GM19328 (cell line): ENCODE measurements around the gene GRK5.
"Not testable (repeated sequence)": the region's sequence is repeated elsewhere in the genome, so short reads cannot be mapped to it uniquely, and the experiment has no call there.

ENCODE experiments used
- ATAC-seq: cut with Tn5 transposase; IDR thresholded peaks from one replicate; pipeline ENCODE4 v1.9.1; 2021; ENCODE audit warnings: mild to moderate bottlenecking, moderate library complexity; ENCODE audit not compliant: unreplicated experiment

The GRK5 gene

GRCh38 chr10:119221201-119221600 is 13.8 kb downstream of the GRK5 start:
- ATAC-seq: no peak

- no peak for ATAC-seq
Observed at GRCh38 chr10:119221666-119222065, 14.3 kb downstream of the GRK5 start.

- ATAC-seq: no peak
Observed at GRCh38 chr10:119222537-119222936, 15.2 kb downstream of the GRK5 start.

GRCh38 chr10:119222966-119223386 is 15.6 kb downstream of the GRK5 start:
- no peak for ATAC-seq

GRCh38 chr10:119225083-119225658 is 17.8 kb downstream of the GRK5 start:
- no peak for ATAC-seq

- ATAC-seq: no peak
Observed at GRCh38 chr10:119227825-119228224, 20.5 kb downstream of the GRK5 start.

GRCh38 chr10:119231654-119232053 is 24.3 kb downstream of the GRK5 start:
- no peak for ATAC-seq

- not testable (repeated sequence) for ATAC-seq
Observed at GRCh38 chr10:119232439-119232838, 25.1 kb downstream of the GRK5 start.

- ATAC-seq: no peak
Observed at GRCh38 chr10:119233123-119233820, 25.9 kb downstream of the GRK5 start.

GRCh38 chr10:119233821-119234220 is 26.4 kb downstream of the GRK5 start:
- no peak for ATAC-seq

GRCh38 chr10:119235356-119235755 is 28.0 kb downstream of the GRK5 start:
- no peak for ATAC-seq

- no peak for ATAC-seq
Observed at GRCh38 chr10:119237722-119238436, 30.5 kb downstream of the GRK5 start.

- ATAC-seq: no peak
Observed at GRCh38 chr10:119238577-119238976, 31.2 kb downstream of the GRK5 start.

GRCh38 chr10:119239015-119239414 is 31.6 kb downstream of the GRK5 start:
- not testable (repeated sequence) for ATAC-seq

- not testable (repeated sequence) for ATAC-seq
Observed at GRCh38 chr10:119239630-119240029, 32.3 kb downstream of the GRK5 start.

- no peak for ATAC-seq
Observed at GRCh38 chr10:119241066-119241465, 33.7 kb downstream of the GRK5 start.

- no peak for ATAC-seq
Observed at GRCh38 chr10:119242186-119242585, 34.8 kb downstream of the GRK5 start.

GRCh38 chr10:119243488-119243887 is 36.1 kb downstream of the GRK5 start:
- ATAC-seq: no peak

GRCh38 chr10:119243967-119244366 is 36.6 kb downstream of the GRK5 start:
- no peak for ATAC-seq

- no peak for ATAC-seq
Observed at GRCh38 chr10:119245272-119245671, 37.9 kb downstream of the GRK5 start.

GRCh38 chr10:119246862-119247549 is 39.6 kb downstream of the GRK5 start:
- no peak for ATAC-seq

- no peak for ATAC-seq
Observed at GRCh38 chr10:119247550-119247894, 40.2 kb downstream of the GRK5 start.
